GM18526 (cell line): ENCODE results near the gene TGFB1.

Experiments used
- POLR2A ChIP-seq: IDR thresholded peaks from 3 replicates; pipeline ENCODE4 v1.6.1; 2011; ENCODE audit not compliant: insufficient read length; ENCODE audit errors: extremely low read depth

TGFB1 gene

DNA sequence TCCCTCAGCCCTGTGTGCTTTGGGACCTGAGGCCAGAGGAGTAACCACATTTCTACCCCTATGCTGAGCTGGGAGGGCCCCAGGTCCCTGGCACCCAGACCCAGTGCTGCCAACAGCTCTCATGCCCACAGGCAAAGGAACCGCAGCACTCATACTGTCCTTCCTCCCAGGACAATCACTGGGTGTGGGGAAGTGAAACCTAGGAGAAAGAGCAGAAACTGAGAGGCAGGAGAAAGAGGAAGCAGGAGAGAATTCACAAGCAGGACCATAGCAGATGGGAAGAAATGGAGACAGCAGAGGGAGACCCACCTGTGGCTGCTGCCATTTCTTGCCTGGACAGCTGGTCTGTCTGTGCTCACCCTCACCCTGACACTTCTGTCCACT is 24.9 kb downstream of the TGFB1 start:
- no peak for TF ChIP-seq POLR2A

DNA sequence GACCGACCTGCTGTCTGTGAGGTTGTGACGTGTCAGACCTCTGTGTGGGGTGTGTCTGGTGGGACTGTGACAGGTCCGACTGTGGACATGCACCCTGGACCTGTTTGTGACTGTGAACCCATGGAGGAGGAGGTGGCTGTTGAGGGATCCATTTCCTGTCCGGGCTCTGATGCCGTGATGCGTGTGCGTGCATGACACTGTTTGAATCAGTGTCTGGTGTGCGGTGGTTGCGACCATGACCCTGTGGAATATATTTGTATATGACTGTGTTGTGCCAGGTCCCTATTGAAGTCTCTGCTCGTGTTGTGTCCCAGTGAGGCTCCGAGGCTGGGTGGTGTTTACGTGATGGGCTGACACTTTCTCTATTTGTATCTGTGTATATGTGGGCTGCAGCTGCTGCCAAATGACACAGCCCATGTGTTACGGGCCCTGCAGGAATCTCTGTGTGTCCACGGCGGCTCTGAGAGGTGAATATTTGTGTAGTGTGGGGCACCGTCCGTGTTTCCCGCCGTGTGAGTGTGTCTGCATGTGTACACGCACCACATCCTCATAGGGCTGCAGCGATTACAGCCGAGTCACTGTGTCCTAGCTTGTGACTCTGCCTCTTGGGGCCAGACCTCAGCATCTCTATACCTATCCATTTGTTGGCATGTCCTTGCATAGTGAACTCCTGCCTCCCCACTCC is 25.4 kb downstream of the TGFB1 start:
- no peak for TF ChIP-seq POLR2A

- peak; percentile 31 for TF ChIP-seq POLR2A
Observed at GRCh38 chr19:41327576-41328156, 26.1 kb downstream of the TGFB1 start.

- no peak for TF ChIP-seq POLR2A
Observed at GRCh38 chr19:41327076-41327575, 26.6 kb downstream of the TGFB1 start.

GRCh38 chr19:41325947-41326706 is 27.6 kb downstream of the TGFB1 start:
- peak; percentile 13 for TF ChIP-seq POLR2A

- TF ChIP-seq POLR2A, result no peak
Observed at GRCh38 chr19:41325640-41325946, 28.1 kb downstream of the TGFB1 start.

- TF ChIP-seq POLR2A, result no peak
Observed at GRCh38 chr19:41324921-41325639, 28.6 kb downstream of the TGFB1 start.

DNA sequence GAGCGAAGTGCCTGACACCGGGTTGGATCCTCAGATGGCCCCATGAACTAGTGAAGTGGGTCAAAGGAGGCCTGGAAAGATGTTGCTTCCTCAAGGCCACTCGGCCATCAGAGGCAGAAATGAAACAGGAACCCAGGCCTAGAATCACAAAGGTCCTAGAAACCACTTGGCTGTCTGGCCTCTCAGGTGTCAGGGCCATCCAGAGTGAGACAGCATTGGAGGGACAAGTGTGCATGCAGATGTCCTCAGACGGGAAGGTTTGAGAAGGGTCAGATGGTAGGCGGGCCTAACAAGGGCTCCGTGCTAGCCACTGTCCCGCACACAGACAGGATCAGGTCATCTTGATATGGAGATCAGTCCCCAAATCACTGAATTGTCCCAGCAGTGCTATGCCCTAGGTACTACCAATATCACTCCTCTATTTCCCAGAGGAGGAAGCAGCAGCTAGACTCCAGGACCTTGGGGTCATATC is 29.5 kb downstream of the TGFB1 start:
- TF ChIP-seq POLR2A, result peak; percentile 17

GRCh38 chr19:41323430-41324125 is 30.1 kb downstream of the TGFB1 start:
- no peak for TF ChIP-seq POLR2A

DNA sequence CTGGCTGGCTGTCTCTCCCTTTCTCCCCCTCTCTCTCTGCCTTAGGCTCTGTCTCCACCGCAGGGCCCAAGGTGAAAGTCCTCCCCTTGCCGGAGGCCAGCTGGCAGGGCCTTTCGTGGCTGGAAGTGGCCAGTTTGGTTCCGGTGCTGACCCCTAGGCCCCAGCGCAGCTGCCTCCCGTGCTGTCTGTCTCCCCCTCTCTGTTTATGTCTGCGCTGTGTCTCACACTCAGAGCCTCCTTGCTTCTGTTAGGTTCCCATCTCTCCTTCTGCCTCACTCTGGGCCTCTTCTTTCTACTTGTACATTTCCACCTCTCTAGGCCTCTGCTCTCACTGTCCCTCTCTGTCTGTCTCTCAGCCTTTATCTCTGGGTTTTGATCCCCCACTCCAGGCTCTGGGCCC is 30.7 kb downstream of the TGFB1 start:
- no peak for TF ChIP-seq POLR2A

DNA sequence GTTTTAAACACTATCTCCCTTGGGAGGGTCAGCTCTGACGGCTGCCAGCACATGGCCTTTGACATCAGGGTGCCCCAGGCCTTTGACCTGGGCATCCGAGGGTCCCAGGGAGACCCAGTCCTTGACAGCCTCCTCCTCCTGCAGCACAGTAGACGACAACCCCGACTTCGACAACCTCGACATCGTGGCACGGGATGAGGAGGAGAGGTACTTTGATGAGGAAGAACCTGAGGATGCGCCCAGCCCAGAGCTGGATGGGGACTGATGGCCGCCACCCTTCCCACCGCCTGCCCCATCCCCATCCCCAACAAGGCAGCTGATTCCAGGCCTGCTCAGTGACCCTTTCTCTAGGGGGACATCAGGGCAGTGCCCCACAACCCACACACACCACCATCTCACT is 31.3 kb downstream of the TGFB1 start:
- TF ChIP-seq POLR2A, result no peak

DNA sequence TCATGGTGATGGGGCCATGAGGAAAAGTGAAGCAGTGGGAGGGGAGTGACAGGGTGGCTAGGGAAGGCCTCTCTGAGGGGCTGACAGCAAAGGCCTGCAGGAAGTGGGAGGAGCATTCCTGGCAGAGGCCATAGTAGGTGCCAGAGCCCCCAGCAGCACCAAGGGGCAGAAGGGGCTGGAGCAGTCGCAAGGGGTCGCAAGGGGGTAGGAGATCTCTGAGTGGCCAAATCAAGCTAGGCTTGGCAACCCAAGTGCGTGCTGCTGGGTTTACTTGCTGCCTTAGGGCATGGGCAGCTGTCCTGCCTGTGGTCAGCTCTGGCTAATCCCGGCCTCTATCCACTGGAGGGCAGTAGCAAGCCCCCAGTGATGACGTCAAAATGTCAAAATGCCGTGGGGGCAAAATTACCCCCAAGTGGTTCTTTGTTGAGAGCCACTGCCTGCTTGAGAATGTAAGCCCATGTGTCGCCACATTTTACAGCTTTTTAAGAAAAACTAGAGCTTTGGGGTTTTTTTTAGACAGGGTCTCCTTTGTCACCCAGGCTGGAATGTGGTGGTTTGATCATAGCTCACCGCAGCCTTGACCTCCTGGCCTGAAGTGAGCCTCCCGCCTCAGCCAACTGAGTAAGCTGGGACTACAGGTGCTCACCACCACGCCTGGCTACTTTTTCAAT is 32.0 kb downstream of the TGFB1 start:
- no peak for TF ChIP-seq POLR2A

DNA sequence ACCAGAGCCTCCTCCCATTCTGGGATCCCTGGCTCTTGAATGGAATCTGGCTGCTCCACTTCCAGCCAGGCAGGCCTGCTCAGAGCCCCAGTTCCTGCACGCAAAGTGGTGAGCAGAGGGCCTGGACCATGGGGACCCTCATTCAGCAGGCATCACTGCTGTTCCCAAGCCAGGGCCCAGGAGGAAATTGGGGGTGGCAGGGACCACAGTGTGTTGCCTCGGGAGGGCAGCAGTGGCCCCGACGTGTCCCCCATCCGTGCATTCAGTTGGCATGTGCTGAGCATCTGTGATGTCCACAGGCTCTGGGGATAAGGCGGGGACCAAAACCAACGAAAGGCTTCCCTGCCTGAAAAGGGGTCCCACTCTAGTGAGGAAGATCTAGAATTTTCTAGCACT is 32.5 kb downstream of the TGFB1 start:
- no peak for TF ChIP-seq POLR2A

- no peak for TF ChIP-seq POLR2A
Observed at GRCh38 chr19:41320568-41320967, 33.2 kb downstream of the TGFB1 start.

GRCh38 chr19:41320185-41320518 is 33.6 kb downstream of the TGFB1 start:
- TF ChIP-seq POLR2A, result peak; percentile 29
